GM21529 (cell line): ENCODE data around the gene ADGRA3.

Source experiments
- ATAC-seq: cut with Tn5 transposase; IDR thresholded peaks from one replicate; pipeline ENCODE4 v1.9.1; 2021; ENCODE audit not compliant: unreplicated experiment

The ADGRA3 gene

GRCh38 chr4:22454216-22454838 is 61.5 kb downstream of the ADGRA3 start:
- no peak for ATAC-seq

GRCh38 chr4:22444813-22445212 is 71.1 kb downstream of the ADGRA3 start:
- ATAC-seq = no peak

DNA sequence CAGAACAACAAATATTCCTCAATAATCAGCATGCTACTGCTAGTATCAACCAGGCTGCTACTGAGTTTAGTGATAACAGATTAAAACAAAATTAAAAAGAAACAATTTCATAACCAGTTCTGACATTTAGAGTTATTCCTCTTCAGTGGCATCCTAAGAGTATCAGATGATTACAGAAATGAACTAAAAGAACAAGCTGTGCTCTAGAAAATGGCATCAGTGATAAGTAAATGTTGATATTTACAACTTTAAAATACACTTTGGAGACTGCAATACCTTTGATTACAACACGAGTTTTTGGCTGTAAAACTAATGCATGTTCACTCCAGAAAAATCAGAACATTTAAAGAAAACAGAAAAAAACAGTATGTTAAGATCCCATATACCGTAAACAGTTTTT is 72.9 kb downstream of the ADGRA3 start:
- no peak for ATAC-seq

DNA sequence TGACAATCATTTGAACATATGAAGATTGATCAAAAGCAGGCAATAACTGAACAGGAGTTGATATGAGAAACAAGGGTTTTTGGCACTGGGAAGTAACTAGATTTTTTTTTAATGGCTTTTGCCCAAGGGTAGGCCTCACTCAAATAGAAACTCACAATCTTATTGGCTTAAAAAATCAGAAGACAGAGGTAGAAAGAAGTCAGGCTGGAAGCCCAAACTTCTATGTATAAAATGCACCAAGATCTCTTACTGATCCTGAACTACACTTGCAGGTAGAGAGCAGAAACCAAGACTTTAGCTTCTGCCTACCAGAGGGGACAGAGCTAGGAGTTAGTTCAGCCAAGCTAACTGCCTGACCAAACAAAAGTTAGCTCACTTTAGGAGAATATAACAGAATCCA is 74.9 kb downstream of the ADGRA3 start:
- ATAC-seq = no peak

DNA sequence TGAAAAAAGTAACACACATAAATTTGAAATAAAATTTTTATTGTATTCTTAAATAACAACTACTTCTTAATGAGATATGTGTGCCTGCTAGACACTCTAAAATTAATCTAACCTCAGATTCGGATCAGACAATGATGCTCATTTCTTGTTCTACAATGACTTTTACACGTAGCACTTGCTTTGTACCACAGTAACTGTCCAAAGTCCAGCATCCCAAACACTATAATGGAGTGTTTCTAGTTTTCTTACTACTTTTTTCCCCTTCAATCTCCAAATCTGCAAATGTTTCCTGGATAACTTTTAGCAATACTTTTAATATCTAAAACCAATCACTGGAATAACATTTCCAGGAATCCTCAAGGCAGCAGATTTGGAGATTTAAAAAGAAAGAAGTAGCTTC is 75.9 kb downstream of the ADGRA3 start:
- no peak for ATAC-seq

DNA sequence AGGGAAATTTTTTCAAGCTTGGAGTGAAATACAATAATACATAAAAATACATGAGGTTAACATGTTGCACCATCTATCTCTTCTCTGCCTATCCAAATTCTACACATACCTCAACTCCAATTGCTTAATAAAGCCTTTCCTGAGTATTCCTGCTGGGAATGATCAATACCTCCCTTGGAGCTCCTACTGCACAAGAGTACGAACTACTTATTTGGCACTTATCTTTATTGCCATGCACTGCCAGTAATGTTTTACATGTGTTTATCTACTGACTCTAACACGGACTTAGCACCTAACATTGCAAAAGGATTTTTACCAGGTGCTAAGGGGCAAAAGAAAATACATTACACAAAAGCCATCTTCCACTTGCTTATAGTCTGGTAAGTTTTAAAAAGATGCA is 80.2 kb downstream of the ADGRA3 start:
- ATAC-seq = no peak

DNA sequence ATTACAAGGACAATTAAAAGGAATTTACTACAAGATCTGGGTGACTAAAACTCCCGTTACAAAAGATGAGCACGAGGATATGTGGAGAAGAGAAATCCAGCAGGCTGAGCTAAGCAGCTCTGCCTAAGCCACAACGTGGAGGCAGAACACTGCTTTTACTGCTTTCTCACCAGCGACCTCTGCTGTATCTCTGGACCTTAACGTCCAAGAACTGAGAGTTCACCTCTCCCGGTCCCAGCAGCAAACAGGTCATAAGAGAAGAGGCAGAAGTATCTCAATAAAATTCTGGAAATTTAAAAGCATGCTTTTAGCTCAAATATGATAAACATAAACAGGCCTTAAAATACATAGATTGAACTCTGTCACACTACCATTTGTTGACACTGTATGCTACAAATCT is 81.0 kb downstream of the ADGRA3 start:
- no peak for ATAC-seq

DNA sequence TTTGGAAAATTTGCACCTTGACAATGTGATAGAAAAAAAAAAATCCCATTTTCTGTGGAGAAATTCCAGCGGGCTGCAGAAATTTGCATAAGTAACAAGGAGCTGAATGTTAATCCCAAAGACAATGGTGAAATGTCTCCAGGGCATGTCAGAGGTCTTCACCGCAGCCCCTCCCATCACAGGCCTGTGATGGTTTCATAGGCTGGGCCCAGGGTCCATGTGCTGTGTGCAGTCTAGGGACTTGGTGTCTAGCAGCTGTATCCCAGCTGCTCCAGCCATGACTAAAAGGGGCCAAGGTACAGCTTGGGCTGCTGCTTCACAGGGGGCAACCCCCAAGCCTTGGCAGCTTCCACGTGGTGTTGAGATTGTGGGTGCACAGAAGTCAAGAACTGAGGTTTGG is 85.2 kb downstream of the ADGRA3 start:
- ATAC-seq = no peak

GRCh38 chr4:22428441-22428840 is 87.4 kb downstream of the ADGRA3 start:
- no peak for ATAC-seq

- no peak for ATAC-seq
Measured at GRCh38 chr4:22427675-22428074, 88.2 kb downstream of the ADGRA3 start.

DNA sequence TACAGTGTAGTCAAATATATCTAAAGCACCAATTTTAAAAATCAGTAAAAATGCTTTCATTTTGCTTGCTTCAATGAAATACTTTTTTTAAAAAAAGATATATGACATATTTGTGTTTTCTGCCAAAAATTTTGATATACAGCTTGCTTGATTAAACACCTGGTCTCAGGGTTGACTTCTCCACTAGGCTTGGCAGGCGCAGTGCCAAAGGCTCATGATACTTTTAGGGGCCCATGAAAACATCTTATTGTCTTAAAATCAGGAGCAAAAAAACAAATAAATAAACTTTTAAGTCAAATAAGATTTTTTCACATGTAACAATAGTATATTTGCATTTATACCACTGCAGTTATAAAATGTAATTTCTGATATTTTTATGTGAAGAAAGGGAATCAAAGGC is 95.6 kb downstream of the ADGRA3 start:
- ATAC-seq = no peak

DNA sequence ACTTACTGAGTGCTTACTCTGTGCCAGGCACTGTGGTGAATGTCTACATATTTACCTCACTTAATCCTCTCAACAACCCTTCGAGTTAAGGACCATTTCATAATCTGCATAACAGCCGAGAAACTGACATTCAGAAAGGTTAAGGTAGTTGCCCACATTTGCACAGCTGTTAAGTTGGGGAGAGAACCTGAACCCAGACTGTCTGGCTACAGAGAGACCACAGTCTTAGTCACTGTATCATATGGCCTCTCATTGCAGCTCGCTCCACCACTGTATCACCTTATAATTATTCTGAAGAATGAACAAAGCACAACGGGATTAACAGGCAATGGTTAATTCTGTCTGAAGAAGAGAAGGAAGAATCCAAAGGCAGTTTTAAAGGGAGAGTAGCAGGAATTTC is 98.5 kb downstream of the ADGRA3 start:
- no peak for ATAC-seq

GRCh38 chr4:22416403-22416802 is 99.5 kb downstream of the ADGRA3 start:
- ATAC-seq = no peak

GRCh38 chr4:22414833-22415232 is 101.0 kb downstream of the ADGRA3 start:
- no peak for ATAC-seq

DNA sequence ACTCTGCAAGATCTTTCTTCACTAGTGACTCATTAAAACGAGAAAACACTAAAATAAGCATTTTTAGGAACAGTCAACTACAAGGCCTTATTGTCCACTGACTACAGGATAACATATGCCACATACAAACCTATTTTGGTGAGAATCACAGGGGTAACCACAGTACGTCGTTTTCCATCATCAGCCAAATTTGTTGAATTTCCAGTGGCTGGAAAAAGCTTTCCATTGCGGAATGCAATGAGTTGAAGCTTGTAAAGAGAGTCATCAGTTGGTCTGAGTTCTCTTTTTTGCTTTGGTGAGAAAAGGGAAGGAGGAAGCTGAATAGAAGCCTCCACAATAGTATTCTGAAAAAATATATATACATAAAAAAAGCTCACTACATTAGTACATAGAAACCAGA is 102.4 kb downstream of the ADGRA3 start:
- no peak for ATAC-seq

- ATAC-seq = no peak
Measured at GRCh38 chr4:22412013-22412412, 103.9 kb downstream of the ADGRA3 start.

- no peak for ATAC-seq
Measured at GRCh38 chr4:22410645-22411247, 105.1 kb downstream of the ADGRA3 start.

GRCh38 chr4:22408474-22408873 is 107.4 kb downstream of the ADGRA3 start:
- no peak for ATAC-seq

- ATAC-seq = no peak
Measured at GRCh38 chr4:22407361-22407760, 108.5 kb downstream of the ADGRA3 start.

DNA sequence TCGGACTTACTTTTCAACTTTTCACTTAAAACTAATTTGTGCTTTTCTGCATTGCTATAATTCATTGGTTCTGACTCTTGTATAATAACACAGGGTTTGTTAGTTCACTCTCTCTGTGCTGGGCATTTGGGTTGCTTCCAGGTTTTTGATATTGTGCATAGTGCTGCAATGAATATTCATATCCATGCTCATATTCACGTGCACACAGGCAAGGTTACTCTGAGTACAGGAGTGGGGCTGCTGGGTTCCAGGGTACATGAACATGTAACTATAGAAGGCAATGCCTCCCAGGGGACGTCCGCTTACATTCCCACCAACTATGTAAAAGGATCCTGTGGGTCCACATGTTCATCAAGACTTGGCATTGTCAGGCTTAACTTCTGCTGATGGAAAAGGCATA is 117.2 kb downstream of the ADGRA3 start:
- no peak for ATAC-seq

DNA sequence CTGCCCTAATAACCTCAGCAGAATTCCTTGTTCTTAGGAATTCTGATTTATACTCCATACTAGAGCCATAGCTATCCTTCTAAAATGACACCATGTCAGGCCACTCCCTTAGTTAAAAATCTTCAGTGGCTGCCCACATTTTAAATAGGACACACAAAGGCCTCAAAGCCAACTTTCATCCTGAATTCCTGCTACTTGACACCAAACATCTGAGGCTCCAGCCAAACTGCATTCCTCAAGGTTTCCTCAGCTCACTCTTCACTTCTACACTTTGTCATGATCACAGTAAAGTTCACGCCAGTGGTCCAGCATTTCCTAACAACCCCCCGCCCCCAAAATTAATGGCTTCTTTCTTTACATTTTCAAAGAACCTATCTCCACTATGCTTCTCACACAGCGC is 124.3 kb downstream of the ADGRA3 start:
- no peak for ATAC-seq

DNA sequence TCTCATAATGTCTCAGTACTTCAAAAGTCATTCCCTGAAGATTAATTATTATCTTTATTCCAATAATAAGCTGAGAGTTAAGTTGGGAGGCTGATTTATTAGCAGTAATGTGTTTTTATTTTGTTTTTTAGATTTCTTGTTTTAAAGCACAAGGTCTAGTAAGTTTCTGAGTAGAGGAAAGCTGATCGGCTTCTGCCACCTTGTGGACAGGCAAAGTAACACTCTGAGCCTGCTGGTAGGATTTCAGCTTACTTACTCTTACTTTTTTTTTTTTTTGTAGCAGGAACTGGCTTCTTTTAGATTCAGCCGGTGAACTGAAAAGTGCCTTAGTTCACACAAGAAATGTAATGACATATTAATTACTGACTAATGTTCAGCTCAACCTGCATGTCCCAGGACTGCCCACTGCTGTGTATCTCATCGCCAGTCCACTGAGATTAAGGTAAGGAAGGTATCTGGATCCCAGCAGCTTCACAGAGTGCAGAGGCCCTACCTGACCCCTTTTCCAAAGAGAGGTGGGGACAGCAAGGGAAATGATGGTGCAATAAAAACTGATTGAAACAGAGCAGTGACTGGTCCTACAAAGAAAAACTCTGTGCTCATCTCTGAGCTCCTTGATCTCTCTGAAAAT is 126.5 kb downstream of the ADGRA3 start:
- peak; percentile 87 for ATAC-seq

GRCh38 chr4:22385611-22386011 is 130.3 kb downstream of the ADGRA3 start:
- ATAC-seq = no peak
